Breast epithelium (tissue), 3 donors: ENCODE measurements around the gene METTL25.

Experiments
- POLR2AphosphoS5 ChIP-seq, 3 donors: sonication (generic); formaldehyde crosslinking; IDR thresholded peaks; one replicate each; pipeline ENCODE4 v1.6.1; 2017; ENCODE audit warnings: antibody characterized with exemption in 3 of 3
- TF ChIP-seq, protein P1 (sequence below), 3 donors: fragments of 450-650 bp; IDR thresholded peaks; one replicate each; pipeline ENCODE4 v1.5.1; 2016 to 2017; ENCODE audit warnings: antibody characterized with exemption in 3 of 3, mild to moderate bottlenecking in 3 of 3, moderate library complexity in 3 of 3

DNA sequence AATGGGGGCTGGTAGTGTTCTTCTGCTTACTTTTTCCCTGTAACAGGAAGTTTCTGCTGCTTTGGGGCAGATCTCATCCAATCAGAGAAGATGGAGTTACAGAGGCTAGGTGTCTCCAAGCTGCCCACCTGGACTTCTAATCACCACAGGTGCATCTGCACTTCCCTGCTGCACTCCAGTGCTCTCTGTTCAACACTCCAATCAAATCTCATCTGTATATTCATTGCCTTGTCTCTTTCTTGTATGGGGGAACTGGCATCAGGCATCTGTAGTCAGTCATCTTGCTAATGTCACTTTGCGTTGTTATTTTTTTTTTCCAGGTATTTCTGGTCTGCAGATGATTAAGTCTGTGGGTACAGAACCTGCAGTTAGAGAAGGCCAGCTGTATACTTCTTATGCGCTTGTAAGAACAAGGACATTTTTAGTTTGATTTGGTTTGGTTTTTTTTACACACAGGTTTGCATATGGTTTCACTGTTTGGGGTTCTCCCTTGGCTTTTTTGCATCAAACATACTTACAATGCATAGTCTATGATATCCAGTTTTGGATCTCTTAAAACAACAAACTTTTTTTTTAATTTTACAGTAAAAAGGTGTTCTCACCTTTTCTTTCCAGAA is 116.0 kb downstream of the METTL25 start:
- TF ChIP-seq, protein P1, sequence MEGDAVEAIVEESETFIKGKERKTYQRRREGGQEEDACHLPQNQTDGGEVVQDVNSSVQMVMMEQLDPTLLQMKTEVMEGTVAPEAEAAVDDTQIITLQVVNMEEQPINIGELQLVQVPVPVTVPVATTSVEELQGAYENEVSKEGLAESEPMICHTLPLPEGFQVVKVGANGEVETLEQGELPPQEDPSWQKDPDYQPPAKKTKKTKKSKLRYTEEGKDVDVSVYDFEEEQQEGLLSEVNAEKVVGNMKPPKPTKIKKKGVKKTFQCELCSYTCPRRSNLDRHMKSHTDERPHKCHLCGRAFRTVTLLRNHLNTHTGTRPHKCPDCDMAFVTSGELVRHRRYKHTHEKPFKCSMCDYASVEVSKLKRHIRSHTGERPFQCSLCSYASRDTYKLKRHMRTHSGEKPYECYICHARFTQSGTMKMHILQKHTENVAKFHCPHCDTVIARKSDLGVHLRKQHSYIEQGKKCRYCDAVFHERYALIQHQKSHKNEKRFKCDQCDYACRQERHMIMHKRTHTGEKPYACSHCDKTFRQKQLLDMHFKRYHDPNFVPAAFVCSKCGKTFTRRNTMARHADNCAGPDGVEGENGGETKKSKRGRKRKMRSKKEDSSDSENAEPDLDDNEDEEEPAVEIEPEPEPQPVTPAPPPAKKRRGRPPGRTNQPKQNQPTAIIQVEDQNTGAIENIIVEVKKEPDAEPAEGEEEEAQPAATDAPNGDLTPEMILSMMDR (IDR thresholded peaks at IDR 0.05): no peak
- TF ChIP-seq POLR2AphosphoS5 (IDR thresholded peaks at IDR 0.05): no peak
